Ishikawa (cell line): ENCODE results near the gene CACNA1C.

Experiments
- MAX ChIP-seq: IDR thresholded peaks from 2 replicates; pipeline ENCODE4 v1.6.1; 2012
- RAD21 ChIP-seq: IDR thresholded peaks from 2 replicates; pipeline ENCODE4 v1.6.1; 2012; ENCODE audit warnings: low read depth
- USF1 ChIP-seq: IDR thresholded peaks from 2 replicates; pipeline ENCODE4 v1.6.1; 2012

GRCh38 chr12:2739832-2740641, 687.2 kb downstream of the CACNA1C start:
- TF ChIP-seq USF1 (no peak), MAX (no peak), RAD21 (peak; percentile 73)
